Body of pancreas (tissue), 4 donors: ENCODE measurements around the gene CD300E. TPM values are rescaled to one million over a fixed set of nuclear protein-coding genes. Genes with fewer than 3 reads are reported as not detected.

ENCODE experiments used
- ATAC-seq: fragments of 150-250 bp; one replicate; pipeline ENCODE4 v1.9.1; 2016
- DNase-seq, 4 donors: peaks; one replicate each; pipeline ENCODE4 v3.0.0-alpha.2; 2019
- H3K27ac ChIP-seq, 4 donors: fragments of 200-600 bp; sonication (generic); 1 replicate in 3 of 4; 2 replicates in 1 of 4; pipeline versions ENCODE4 v1.5.1 to v1.6.1; 2016 to 2019; ENCODE audit warnings: mild to moderate bottlenecking in 1 of 4, mixed read lengths in 1 of 4, moderate library complexity in 1 of 4
- H3K27me3 ChIP-seq, 2 donors: fragments of 200-600 bp; sonication (generic); one replicate each; pipeline ENCODE4 v1.6.0; 2016; ENCODE audit warnings: mild to moderate bottlenecking in 1 of 2
- H3K36me3 ChIP-seq, 2 donors: fragments of 200-600 bp; sonication (generic); replicated peaks in 1 of 2; 2 replicates each; pipeline ENCODE4 v1.5.1; 2016; ENCODE audit warnings: low read depth in 2 of 2; ENCODE audit not compliant: insufficient read depth in 1 of 2
- H3K4me1 ChIP-seq: fragments of 200-600 bp; sonication (generic); one replicate; pipeline ENCODE4 v1.6.0; 2016
- H3K4me3 ChIP-seq, 2 donors: fragments of 200-600 bp; sonication (generic); 1 replicate in 1 of 2; 2 replicates in 1 of 2; pipeline ENCODE4 v1.5.1; 2016 to 2019
- H3K9me3 ChIP-seq, 3 donors: fragments of 200-600 bp; sonication (generic); 1 replicate in 2 of 3; 2 replicates in 1 of 3; pipeline ENCODE4 v1.5.1; 2016
- POLR2A ChIP-seq, 3 donors: fragments of 450-650 bp; IDR thresholded peaks; one replicate each; pipeline ENCODE4 v1.6.1; 2016; ENCODE audit warnings: antibody characterized with exemption in 3 of 3, mild to moderate bottlenecking in 2 of 3
- WGBS, 2 donors: methylation state at CpG; one replicate each; pipeline ENCODE4 v1.1.5; 2017; 5-methylcytosine and 5-hydroxymethylcytosine counted together
- intact Hi-C: fragments of 100-400 bp; cut with DNase I; formaldehyde crosslinking; loops from one replicate; pipeline ENCODE4 v1.15.1; 2023
- total RNA-seq, 2 donors: library from RNA; depleted of rRNA; stranded (reverse); fragments of >200 nt; gene quantifications; one replicate each; pipeline ENCODE4 v1.1.0, GENCODE V29; 2016
- TF ChIP-seq, protein P1 (sequence below), 7 experiments: fragments of 450-650 bp in 4 of 7; fragments of 200-600 bp in 3 of 7; sonication (generic) in 3 of 7; IDR thresholded peaks; one replicate each; pipeline ENCODE4 v1.5.1; 2016 to 2019; ENCODE audit warnings: antibody characterized with exemption in 7 of 7

Gene CD300E
- total RNA-seq, 2 donors from 2014 or later = not detected

DNA sequence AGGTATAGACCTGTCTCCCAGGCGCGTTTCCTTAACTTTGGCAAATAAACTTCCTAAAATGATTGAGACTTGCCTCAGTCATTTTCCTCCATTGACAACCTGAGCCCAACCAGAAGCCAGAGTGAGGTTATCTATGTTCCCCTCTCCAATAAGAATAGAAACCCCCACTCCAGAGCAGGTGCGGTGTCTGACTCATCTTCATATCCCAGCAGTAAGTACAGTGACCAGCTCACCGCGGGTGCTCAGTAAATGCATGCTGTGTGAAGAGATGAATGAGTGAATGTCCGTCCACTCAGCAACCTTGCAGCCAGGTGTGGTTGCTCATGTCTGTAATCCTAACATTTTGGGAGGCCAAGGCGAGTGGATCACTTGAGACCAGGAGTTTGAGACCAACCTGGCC is 19.5 kb upstream of the CD300E start:
- no peak overlapping the region for H3K4me3 ChIP-seq
- WGBS, 2 donors = 48 to 70% methylated on average over 3 to 7 of the region's 7 CpGs
- H3K36me3 ChIP-seq = no peaks in the 10 kb centered on the region
- H3K9me3 ChIP-seq = no peaks in the 10 kb centered on the region
- H3K4me1 ChIP-seq = no peaks in the 10 kb centered on the region
- no peaks in the 10 kb centered on the region for H3K27me3 ChIP-seq
- ATAC-seq (no peak), DNase-seq (no peak)
- intact Hi-C loops = no loop called here
- H3K27ac ChIP-seq = no peak overlapping the region
- no peak for TF ChIP-seq POLR2A (IDR thresholded peaks at IDR 0.05)
- TF ChIP-seq, protein P1, sequence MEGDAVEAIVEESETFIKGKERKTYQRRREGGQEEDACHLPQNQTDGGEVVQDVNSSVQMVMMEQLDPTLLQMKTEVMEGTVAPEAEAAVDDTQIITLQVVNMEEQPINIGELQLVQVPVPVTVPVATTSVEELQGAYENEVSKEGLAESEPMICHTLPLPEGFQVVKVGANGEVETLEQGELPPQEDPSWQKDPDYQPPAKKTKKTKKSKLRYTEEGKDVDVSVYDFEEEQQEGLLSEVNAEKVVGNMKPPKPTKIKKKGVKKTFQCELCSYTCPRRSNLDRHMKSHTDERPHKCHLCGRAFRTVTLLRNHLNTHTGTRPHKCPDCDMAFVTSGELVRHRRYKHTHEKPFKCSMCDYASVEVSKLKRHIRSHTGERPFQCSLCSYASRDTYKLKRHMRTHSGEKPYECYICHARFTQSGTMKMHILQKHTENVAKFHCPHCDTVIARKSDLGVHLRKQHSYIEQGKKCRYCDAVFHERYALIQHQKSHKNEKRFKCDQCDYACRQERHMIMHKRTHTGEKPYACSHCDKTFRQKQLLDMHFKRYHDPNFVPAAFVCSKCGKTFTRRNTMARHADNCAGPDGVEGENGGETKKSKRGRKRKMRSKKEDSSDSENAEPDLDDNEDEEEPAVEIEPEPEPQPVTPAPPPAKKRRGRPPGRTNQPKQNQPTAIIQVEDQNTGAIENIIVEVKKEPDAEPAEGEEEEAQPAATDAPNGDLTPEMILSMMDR (IDR thresholded peaks at IDR 0.05) = no peak

- no peaks in the 10 kb centered on the region for H3K9me3 ChIP-seq
- intact Hi-C loops = no loop called here
- H3K4me3 ChIP-seq = no peak overlapping the region
- DNase-seq = no peak
- H3K27me3 ChIP-seq = no peaks in the 10 kb centered on the region
- H3K4me1 ChIP-seq = no peaks in the 10 kb centered on the region
- TF ChIP-seq POLR2A (IDR thresholded peaks at IDR 0.05) = no peak
- TF ChIP-seq, protein P1 (IDR thresholded peaks at IDR 0.05) = no peak
- no peaks in the 10 kb centered on the region for H3K36me3 ChIP-seq
- ATAC-seq = no peak
- no peak overlapping the region for H3K27ac ChIP-seq
- WGBS, 2 donors = 13 to 33% methylated on average over 4 of the region's 4 CpGs
These were observed 19.0 kb upstream of the CD300E start for GRCh38 chr17:74642556-74642955.

DNA sequence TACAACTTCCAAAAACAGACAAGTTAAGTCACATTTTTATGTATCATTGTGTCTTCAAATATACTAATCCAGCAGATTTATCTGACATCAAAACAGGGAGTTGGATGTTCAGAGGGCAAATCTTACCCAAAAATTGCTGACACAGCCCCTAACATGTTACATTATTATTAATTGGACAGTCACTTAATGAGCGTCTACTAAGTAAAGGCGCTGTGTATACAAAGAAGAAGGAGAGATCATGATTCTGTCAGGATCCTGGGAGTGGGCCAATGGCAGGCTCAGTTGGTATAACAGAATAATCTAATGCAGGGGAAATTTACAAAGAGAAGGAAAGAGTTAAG is 18.4 kb upstream of the CD300E start:
- Histone ChIP-seq H3K27me3 (no peaks in the 10 kb centered on the region), H3K36me3 (no peaks in the 10 kb centered on the region), H3K27ac (peak overlapping the region in 1 of 4 donors; percentile 25), H3K4me3 (no peak overlapping the region), H3K4me1 (no peaks in the 10 kb centered on the region), H3K9me3 (no peaks in the 10 kb centered on the region)
- WGBS, 2 donors = 55 to 65% methylated on average over 2 of the region's 2 CpGs
- no peak for ATAC-seq
- intact Hi-C loops = no loop called here
- DNase-seq = no peak
- TF ChIP-seq, protein P1 (IDR thresholded peaks at IDR 0.05) = no peak
- no peak for TF ChIP-seq POLR2A (IDR thresholded peaks at IDR 0.05)

DNA sequence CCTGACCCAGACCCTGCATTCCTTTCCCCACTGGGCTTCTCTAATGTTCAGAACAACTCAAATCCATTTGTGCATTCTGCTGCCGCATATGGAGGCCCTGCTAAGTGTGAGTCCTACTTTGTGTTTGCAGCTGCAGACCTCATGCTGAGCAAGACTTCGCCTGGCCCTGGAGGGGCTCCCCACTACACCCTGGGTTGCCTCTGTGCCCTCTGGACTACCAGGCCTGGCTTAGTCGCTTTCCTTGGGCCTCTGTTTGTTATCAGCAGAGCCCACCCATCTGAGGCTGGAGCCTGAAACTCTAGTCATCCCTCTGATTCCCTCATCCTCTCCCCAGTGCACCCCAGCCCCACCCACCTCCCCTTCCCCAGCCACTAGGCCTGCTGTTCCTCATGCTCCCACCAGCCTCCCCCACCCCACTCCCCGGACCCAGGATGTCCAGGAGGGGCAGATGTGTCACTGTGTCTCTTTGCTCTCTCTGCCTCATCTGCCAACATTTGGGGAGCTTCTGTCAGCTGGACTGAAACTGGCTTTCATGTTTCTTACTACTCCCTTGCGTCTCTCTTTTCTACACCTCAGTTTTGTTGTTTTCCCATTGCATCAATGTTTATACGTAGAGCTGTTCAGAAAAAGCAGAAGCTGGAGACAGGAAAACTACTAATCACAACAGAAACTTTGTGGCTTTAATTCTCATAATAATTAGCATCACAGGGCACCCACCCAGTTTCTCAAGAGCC is 17.9 kb upstream of the CD300E start:
- Histone ChIP-seq H3K9me3 (no peaks in the 10 kb centered on the region), H3K4me1 (no peaks in the 10 kb centered on the region), H3K27me3 (no peaks in the 10 kb centered on the region), H3K27ac (no peak overlapping the region), H3K36me3 (no peaks in the 10 kb centered on the region), H3K4me3 (no peak overlapping the region)
- TF ChIP-seq, protein P1 (IDR thresholded peaks at IDR 0.05) = no peak
- no peak for TF ChIP-seq POLR2A (IDR thresholded peaks at IDR 0.05)
- WGBS, 2 donors = 65 to 71% methylated on average over 5 to 6 of the region's 6 CpGs
- ATAC-seq = no peak
- intact Hi-C loops = no loop called here
- DNase-seq = no peak

DNA sequence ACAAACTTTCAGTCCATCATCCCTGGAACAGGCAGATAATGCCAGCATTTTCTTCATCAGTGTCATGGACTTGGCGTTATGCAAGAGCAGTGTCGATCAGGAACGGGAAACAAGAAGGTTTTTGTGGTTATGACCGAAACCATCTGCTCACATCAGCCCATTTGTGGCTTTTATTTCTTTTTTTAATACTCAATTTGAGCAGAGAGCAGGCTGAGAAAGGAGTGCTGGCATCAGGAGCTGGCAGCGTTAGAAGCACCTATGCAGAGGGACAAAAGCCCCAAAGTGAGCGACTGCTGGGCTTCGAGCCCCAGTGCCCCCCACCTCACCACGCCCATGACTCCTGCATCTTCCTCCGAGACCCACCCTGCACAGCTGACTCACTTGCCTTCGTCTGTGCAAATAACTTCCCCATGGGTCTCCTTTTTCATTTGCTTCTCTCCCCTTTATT is 16.2 kb upstream of the CD300E start:
- intact Hi-C loops = no loop called here
- Histone ChIP-seq H3K4me3 (no peak overlapping the region), H3K9me3 (no peaks in the 10 kb centered on the region), H3K36me3 (no peaks in the 10 kb centered on the region), H3K27ac (peak overlapping the region in 1 of 4 donors; percentile 24), H3K27me3 (no peaks in the 10 kb centered on the region), H3K4me1 (no peaks in the 10 kb centered on the region)
- no peak for TF ChIP-seq POLR2A (IDR thresholded peaks at IDR 0.05)
- TF ChIP-seq, protein P1 (IDR thresholded peaks at IDR 0.05) = no peak
- DNase-seq (peak in 1 of 4 donors; percentile 43), ATAC-seq (no peak)
- WGBS, 2 donors = 54 to 75% methylated on average over 10 of the region's 10 CpGs
